ENCODE results near the gene GNB4.

The GNB4 gene

GRCh38 chr3:179488213-179488612 lies 36.9 kb upstream of the GNB4 start:
- H2AFZ ChIP-seq (ENCODE audit: low read length) = no peak overlapping the region

GRCh38 chr3:179486806-179487205 lies 35.5 kb upstream of the GNB4 start:
- no peaks in the 10 kb centered on the region for H3K4me1 ChIP-seq (ENCODE audit: insufficient read depth, low read length, poor library complexity, severe bottlenecking)
- no peaks in the 10 kb centered on the region for H3K36me3 ChIP-seq (ENCODE audit: insufficient read depth, low read length)
- H2AFZ ChIP-seq (ENCODE audit: low read length) = no peak overlapping the region
- no peaks in the 10 kb centered on the region for H3K27me3 ChIP-seq (ENCODE audit: insufficient read depth, low read length, poor library complexity, severe bottlenecking)
- H3K9me3 ChIP-seq (ENCODE audit: insufficient read depth, low read depth, low read length) = peaks cover 4% of the 10 kb centered on the region; the same call in 1 of the 2 replicates
- H3K9me2 ChIP-seq (replicated peaks; ENCODE audit: low read depth, low read length) = no peaks in the 10 kb centered on the region
- TF ChIP-seq CTCF (conservative IDR thresholded peaks at IDR 0.05; ENCODE audit: low read length) = no peak
- TF ChIP-seq EZH2phosphoT487 (IDR thresholded peaks at IDR 0.05; ENCODE audit: borderline replicate concordance) = no peak
- H3F3A ChIP-seq (ENCODE audit: low read depth) = no peaks in the 10 kb centered on the region
- H3K4me3 ChIP-seq (ENCODE audit: low read length, poor library complexity, severe bottlenecking) = no peak overlapping the region
- H3K79me2 ChIP-seq (ENCODE audit: insufficient read depth, low read length) = no peaks in the 10 kb centered on the region
- no peak overlapping the region for H3K4me2 ChIP-seq (ENCODE audit: low read depth, low read length, poor library complexity, severe bottlenecking)
- no peak overlapping the region for H3K9ac ChIP-seq (ENCODE audit: low read depth, low read length, poor library complexity, severe bottlenecking)
- H4K20me1 ChIP-seq (ENCODE audit: insufficient read depth, low read length, poor library complexity, severe bottlenecking) = no peaks in the 10 kb centered on the region

More at GRCh38 chr3:179488213-179488612, 36.9 kb upstream of the GNB4 start:
- Histone ChIP-seq H3K4me2 (ENCODE audit: low read depth, low read length, poor library complexity, severe bottlenecking) (no peak overlapping the region), H3K4me1 (ENCODE audit: insufficient read depth, low read length, poor library complexity, severe bottlenecking) (no peaks in the 10 kb centered on the region), H4K20me1 (ENCODE audit: insufficient read depth, low read length, poor library complexity, severe bottlenecking) (no peaks in the 10 kb centered on the region), H3K9me2 (replicated peaks; ENCODE audit: low read depth, low read length) (no peaks in the 10 kb centered on the region), H3K27me3 (ENCODE audit: insufficient read depth, low read length, poor library complexity, severe bottlenecking) (no peaks in the 10 kb centered on the region), H3F3A (ENCODE audit: low read depth) (no peaks in the 10 kb centered on the region), H3K36me3 (ENCODE audit: insufficient read depth, low read length) (no peaks in the 10 kb centered on the region), H3K9me3 (ENCODE audit: insufficient read depth, low read depth, low read length) (peaks cover 13% of the 10 kb centered on the region; the same call in 1 of the 2 replicates), H3K9ac (ENCODE audit: low read depth, low read length, poor library complexity, severe bottlenecking) (no peak overlapping the region), H3K79me2 (ENCODE audit: insufficient read depth, low read length) (no peaks in the 10 kb centered on the region), H3K4me3 (ENCODE audit: low read length, poor library complexity, severe bottlenecking) (no peak overlapping the region)
- TF ChIP-seq CTCF (conservative IDR thresholded peaks at IDR 0.05; ENCODE audit: low read length) (no peak), EZH2phosphoT487 (IDR thresholded peaks at IDR 0.05; ENCODE audit: borderline replicate concordance) (no peak)

- no peak overlapping the region for H2AFZ ChIP-seq (ENCODE audit: low read length)
- H3K4me1 ChIP-seq (ENCODE audit: insufficient read depth, low read length, poor library complexity, severe bottlenecking) = no peaks in the 10 kb centered on the region
- H3K9ac ChIP-seq (ENCODE audit: low read depth, low read length, poor library complexity, severe bottlenecking) = no peak overlapping the region
- no peak overlapping the region for H3K4me3 ChIP-seq (ENCODE audit: low read length, poor library complexity, severe bottlenecking)
- H3K36me3 ChIP-seq (ENCODE audit: insufficient read depth, low read length) = no peaks in the 10 kb centered on the region
- H3K79me2 ChIP-seq (ENCODE audit: insufficient read depth, low read length) = no peaks in the 10 kb centered on the region
- no peak for TF ChIP-seq EZH2phosphoT487 (IDR thresholded peaks at IDR 0.05; ENCODE audit: borderline replicate concordance)
- no peak for TF ChIP-seq CTCF (conservative IDR thresholded peaks at IDR 0.05; ENCODE audit: low read length)
- H3K4me2 ChIP-seq (ENCODE audit: low read depth, low read length, poor library complexity, severe bottlenecking) = no peak overlapping the region
- no peaks in the 10 kb centered on the region for H4K20me1 ChIP-seq (ENCODE audit: insufficient read depth, low read length, poor library complexity, severe bottlenecking)
- H3K27me3 ChIP-seq (ENCODE audit: insufficient read depth, low read length, poor library complexity, severe bottlenecking) = no peaks in the 10 kb centered on the region
- no peaks in the 10 kb centered on the region for H3F3A ChIP-seq (ENCODE audit: low read depth)
- no peaks in the 10 kb centered on the region for H3K9me2 ChIP-seq (replicated peaks; ENCODE audit: low read depth, low read length)
- H3K9me3 ChIP-seq (ENCODE audit: insufficient read depth, low read depth, low read length) = no peaks in the 10 kb centered on the region
Observed at GRCh38 chr3:179482857-179483256, 31.6 kb upstream of the GNB4 start.

Measured in Loucy (cell line).